ENCODE data around the gene CCBE1.

DNA sequence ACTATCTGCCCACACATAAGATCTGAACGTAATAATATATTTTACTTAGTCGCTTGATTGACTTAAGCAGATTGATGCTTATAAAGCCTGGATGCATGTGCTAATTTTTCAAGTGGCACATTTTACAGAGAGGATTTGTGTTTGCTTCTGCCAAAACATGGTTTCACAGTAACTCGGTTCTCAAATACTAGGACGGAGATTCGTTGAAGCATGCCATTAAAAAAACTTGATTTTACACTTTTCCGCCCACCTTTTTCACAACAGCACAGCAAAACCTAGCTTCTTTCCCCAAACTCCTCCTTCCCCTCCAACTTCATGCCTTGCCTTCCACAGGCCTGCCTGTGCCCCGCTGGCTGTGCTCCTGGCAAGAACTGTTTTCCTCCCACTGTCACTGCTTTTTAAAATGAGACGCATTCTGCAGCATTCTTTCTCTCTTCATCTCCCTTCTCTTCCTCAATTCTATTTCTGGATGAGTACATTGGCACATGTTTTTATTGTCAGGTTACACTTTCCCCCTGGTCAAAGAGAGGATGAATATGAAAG is 283.0 kb downstream of the CCBE1 start:
- TF ChIP-seq CEBPB (IDR thresholded peaks at IDR 0.05; ENCODE audit: low read depth, low read length) (no peak), FOS (IDR thresholded peaks at IDR 0.05; ENCODE audit: low read depth, low read length) (no peak), NFE2L2 (IDR thresholded peaks at IDR 0.05; ENCODE audit: low read depth, low read length) (no peak)
- TF ChIP-seq, protein P1, sequence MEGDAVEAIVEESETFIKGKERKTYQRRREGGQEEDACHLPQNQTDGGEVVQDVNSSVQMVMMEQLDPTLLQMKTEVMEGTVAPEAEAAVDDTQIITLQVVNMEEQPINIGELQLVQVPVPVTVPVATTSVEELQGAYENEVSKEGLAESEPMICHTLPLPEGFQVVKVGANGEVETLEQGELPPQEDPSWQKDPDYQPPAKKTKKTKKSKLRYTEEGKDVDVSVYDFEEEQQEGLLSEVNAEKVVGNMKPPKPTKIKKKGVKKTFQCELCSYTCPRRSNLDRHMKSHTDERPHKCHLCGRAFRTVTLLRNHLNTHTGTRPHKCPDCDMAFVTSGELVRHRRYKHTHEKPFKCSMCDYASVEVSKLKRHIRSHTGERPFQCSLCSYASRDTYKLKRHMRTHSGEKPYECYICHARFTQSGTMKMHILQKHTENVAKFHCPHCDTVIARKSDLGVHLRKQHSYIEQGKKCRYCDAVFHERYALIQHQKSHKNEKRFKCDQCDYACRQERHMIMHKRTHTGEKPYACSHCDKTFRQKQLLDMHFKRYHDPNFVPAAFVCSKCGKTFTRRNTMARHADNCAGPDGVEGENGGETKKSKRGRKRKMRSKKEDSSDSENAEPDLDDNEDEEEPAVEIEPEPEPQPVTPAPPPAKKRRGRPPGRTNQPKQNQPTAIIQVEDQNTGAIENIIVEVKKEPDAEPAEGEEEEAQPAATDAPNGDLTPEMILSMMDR (conservative IDR thresholded peaks at IDR 0.05; ENCODE audit: low read depth, low read length): no peak

Measured in IMR-90 (cell line).